ENCODE measurements around the gene CADPS. TPM values are rescaled to one million over a fixed set of nuclear protein-coding genes. Genes with fewer than 3 reads are reported as not detected.

The CADPS gene
- total and polyA plus RNA-seq, 2 experiments from 2014 or later, result 49.2 to 63.8 TPM

DNA sequence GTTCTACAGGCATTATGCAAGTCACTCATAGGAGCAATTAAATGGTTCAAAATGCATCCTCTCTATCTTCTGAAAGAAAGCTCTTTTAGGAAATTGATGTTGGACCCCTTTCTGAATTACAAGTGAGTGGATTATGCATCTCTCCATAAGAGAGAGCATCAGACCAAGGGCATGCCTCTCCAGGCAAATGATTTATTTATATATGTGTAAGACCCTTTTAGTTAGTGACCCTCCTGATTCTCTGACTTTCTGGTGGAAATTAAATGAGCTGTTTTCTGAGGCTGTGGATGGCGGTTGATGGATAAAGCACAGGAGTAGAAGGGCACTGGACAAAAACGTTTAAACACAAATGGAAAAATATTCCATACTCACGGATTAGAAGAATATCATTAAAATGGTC is 62.6 kb downstream of the CADPS start:
- no peak for TF ChIP-seq CTCF (IDR thresholded peaks at IDR 0.05; ENCODE audit: low read depth, low read length)
- no peak for DNase-seq (ENCODE audit: low read depth in 1 of 2, low spot score in 1 of 2)
- Histone ChIP-seq H3K9me3 (ENCODE audit: low read depth) (no peaks in the 10 kb centered on the region), H3K27me3 (no peaks in the 10 kb centered on the region), H3K4me3 (no peak overlapping the region), H3K27ac (no peak overlapping the region), H3K36me3 (no peaks in the 10 kb centered on the region), H3K4me1 (ENCODE audit: low read depth) (no peaks in the 10 kb centered on the region)

GRCh38 chr3:62811119-62811518 is 64.1 kb downstream of the CADPS start:
- no peaks in the 10 kb centered on the region for H3K4me1 ChIP-seq (ENCODE audit: low read depth)

DNA sequence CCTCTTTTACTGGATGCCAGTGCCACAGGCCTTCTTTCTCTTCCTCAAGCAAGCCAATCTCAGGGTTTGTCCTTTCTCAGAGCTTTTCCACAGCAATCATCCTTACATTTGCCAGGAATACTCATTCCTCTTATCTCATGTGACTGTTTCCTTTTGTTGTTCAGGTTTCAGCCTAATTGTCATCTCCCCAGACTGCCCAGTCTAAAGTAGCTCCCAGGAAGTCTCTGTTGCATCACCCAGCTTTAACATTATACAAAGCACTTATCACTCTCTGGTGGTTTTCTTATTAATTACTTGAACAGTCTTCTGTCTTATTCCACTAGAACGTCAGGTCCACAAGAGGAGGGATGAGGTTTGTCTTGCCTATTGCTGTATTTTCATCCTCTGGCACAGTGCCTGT is 65.8 kb downstream of the CADPS start:
- DNase-seq (ENCODE audit: low read depth in 1 of 2, low spot score in 1 of 2), result no peak
- TF ChIP-seq CTCF (IDR thresholded peaks at IDR 0.05; ENCODE audit: low read depth, low read length), result no peak
- Histone ChIP-seq H3K4me1 (ENCODE audit: low read depth) (peaks cover 3% of the 10 kb centered on the region), H3K4me3 (no peak overlapping the region), H3K9me3 (ENCODE audit: low read depth) (no peaks in the 10 kb centered on the region), H3K27ac (no peak overlapping the region), H3K36me3 (no peaks in the 10 kb centered on the region), H3K27me3 (no peaks in the 10 kb centered on the region)

More at GRCh38 chr3:62811119-62811518, 64.1 kb downstream of the CADPS start:
- TF ChIP-seq CTCF (IDR thresholded peaks at IDR 0.05; ENCODE audit: low read depth, low read length), result no peak
- Histone ChIP-seq H3K4me3 (no peak overlapping the region), H3K27me3 (no peaks in the 10 kb centered on the region), H3K9me3 (ENCODE audit: low read depth) (no peaks in the 10 kb centered on the region), H3K36me3 (no peaks in the 10 kb centered on the region), H3K27ac (no peak overlapping the region)
- DNase-seq (ENCODE audit: low read depth in 1 of 2, low spot score in 1 of 2), result no peak

- no peaks in the 10 kb centered on the region for H3K36me3 ChIP-seq
- no peaks in the 10 kb centered on the region for H3K9me3 ChIP-seq (ENCODE audit: low read depth)
- DNase-seq (ENCODE audit: low read depth in 1 of 2, low spot score in 1 of 2), result peak in 1 of 2 donors; percentile 2
- peaks cover 3% of the 10 kb centered on the region for H3K4me1 ChIP-seq (ENCODE audit: low read depth)
- H3K27me3 ChIP-seq, result no peaks in the 10 kb centered on the region
- no peak overlapping the region for H3K4me3 ChIP-seq
- no peak overlapping the region for H3K27ac ChIP-seq
- TF ChIP-seq CTCF (IDR thresholded peaks at IDR 0.05; ENCODE audit: low read depth, low read length), result no peak
Observed at GRCh38 chr3:62805580-62806277, 69.5 kb downstream of the CADPS start.

- Histone ChIP-seq H3K9me3 (ENCODE audit: low read depth) (no peaks in the 10 kb centered on the region), H3K4me3 (no peak overlapping the region), H3K4me1 (ENCODE audit: low read depth) (peaks cover 3% of the 10 kb centered on the region), H3K27me3 (no peaks in the 10 kb centered on the region), H3K27ac (no peak overlapping the region), H3K36me3 (no peaks in the 10 kb centered on the region)
- no peak for TF ChIP-seq CTCF (IDR thresholded peaks at IDR 0.05; ENCODE audit: low read depth, low read length)
- DNase-seq (ENCODE audit: low read depth in 1 of 2, low spot score in 1 of 2), result no peak
Observed at GRCh38 chr3:62805106-62805505, 70.1 kb downstream of the CADPS start.
